Vagina (tissue), 2 donors: ENCODE results near the gene RNF43. TPM values are rescaled to one million over a fixed set of nuclear protein-coding genes. Genes with fewer than 3 reads are reported as not detected.

ENCODE experiments used
- DNase-seq, 2 donors: peaks; one replicate each; pipeline ENCODE4 v3.0.0-alpha.2; 2017; ENCODE audit errors: extremely low spot score in 2 of 2
- H3K27ac ChIP-seq: fragments of 200-600 bp; sonication (generic); one replicate; pipeline ENCODE4 v1.5.1; 2019
- H3K27me3 ChIP-seq: fragments of 200-600 bp; sonication (generic); one replicate; pipeline ENCODE4 v1.5.1; 2019
- H3K36me3 ChIP-seq, 2 donors: fragments of 200-600 bp; sonication (generic); one replicate each; pipeline ENCODE4 v1.5.1; 2017 to 2019
- H3K4me1 ChIP-seq: fragments of 200-600 bp; sonication (generic); one replicate; pipeline ENCODE4 v1.5.1; 2019
- H3K4me3 ChIP-seq, 2 donors: fragments of 200-600 bp; sonication (generic); 1 replicate in 1 of 2; 2 replicates in 1 of 2; pipeline ENCODE4 v1.5.1; 2016 to 2019
- H3K9me3 ChIP-seq: fragments of 200-600 bp; sonication (generic); one replicate; pipeline ENCODE4 v1.5.1; 2019
- POLR2A ChIP-seq, 2 donors: fragments of 450-650 bp; IDR thresholded peaks; one replicate each; pipeline ENCODE4 v1.6.1; 2017; ENCODE audit warnings: antibody characterized with exemption in 2 of 2, mild to moderate bottlenecking in 2 of 2, moderate library complexity in 2 of 2
- POLR2AphosphoS5 ChIP-seq, 2 donors: sonication (generic); formaldehyde crosslinking; IDR thresholded peaks; one replicate each; pipeline ENCODE4 v1.9.0; 2017; ENCODE audit warnings: antibody characterized with exemption in 2 of 2, mild to moderate bottlenecking in 2 of 2, low read depth in 1 of 2; ENCODE audit not compliant: insufficient read depth in 1 of 2
- intact Hi-C: fragments of 100-400 bp; cut with DNase I; formaldehyde crosslinking; loops from one replicate; pipeline ENCODE4 v1.15.1; 2023
- total RNA-seq: library from RNA; depleted of rRNA; stranded (reverse); fragments of >200 nt; gene quantifications from one replicate; pipeline ENCODE4 v1.2.3, GENCODE V29; 2016
- TF ChIP-seq, protein P1 (sequence below), 3 experiments: fragments of 450-650 bp in 2 of 3; fragments of 200-600 bp in 1 of 3; sonication (generic) in 1 of 3; IDR thresholded peaks; one replicate each; pipeline ENCODE4 v1.5.1; 2017 to 2019; ENCODE audit warnings: antibody characterized with exemption in 3 of 3, mild to moderate bottlenecking in 2 of 3, moderate library complexity in 2 of 3

RNF43 gene
- total RNA-seq, 1 donor from 2014 or later: 27.7 TPM

DNA sequence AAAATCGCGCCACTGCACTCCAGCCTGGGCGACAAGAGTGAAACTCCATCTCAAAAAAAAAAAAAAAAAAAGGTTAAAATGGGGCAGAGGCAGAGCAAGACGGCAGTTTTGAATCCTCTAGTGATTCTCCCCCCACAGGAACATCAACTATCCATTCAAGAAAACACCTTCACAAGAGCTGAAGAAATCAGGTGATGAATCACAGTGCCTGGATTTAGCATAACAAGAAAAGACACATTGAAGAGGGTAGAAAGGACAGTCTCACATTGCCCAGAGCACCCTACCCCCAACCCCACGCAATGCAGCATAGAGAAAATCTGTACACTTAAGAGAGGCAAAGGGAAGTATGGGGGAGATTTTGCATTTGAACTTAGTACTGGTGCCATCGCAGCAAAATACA is 28.8 kb upstream of the RNF43 start:
- no peaks in the 10 kb centered on the region for H3K9me3 ChIP-seq
- intact Hi-C loops: no loop called here
- TF ChIP-seq POLR2A (IDR thresholded peaks at IDR 0.05) (no peak), POLR2AphosphoS5 (IDR thresholded peaks at IDR 0.05; ENCODE audit: insufficient read depth in 1 of 2, low read depth in 1 of 2) (no peak)
- TF ChIP-seq, protein P1, sequence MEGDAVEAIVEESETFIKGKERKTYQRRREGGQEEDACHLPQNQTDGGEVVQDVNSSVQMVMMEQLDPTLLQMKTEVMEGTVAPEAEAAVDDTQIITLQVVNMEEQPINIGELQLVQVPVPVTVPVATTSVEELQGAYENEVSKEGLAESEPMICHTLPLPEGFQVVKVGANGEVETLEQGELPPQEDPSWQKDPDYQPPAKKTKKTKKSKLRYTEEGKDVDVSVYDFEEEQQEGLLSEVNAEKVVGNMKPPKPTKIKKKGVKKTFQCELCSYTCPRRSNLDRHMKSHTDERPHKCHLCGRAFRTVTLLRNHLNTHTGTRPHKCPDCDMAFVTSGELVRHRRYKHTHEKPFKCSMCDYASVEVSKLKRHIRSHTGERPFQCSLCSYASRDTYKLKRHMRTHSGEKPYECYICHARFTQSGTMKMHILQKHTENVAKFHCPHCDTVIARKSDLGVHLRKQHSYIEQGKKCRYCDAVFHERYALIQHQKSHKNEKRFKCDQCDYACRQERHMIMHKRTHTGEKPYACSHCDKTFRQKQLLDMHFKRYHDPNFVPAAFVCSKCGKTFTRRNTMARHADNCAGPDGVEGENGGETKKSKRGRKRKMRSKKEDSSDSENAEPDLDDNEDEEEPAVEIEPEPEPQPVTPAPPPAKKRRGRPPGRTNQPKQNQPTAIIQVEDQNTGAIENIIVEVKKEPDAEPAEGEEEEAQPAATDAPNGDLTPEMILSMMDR (IDR thresholded peaks at IDR 0.05): no peak
- no peak overlapping the region for H3K27ac ChIP-seq
- DNase-seq: no peak
- H3K4me3 ChIP-seq: no peak overlapping the region
- H3K27me3 ChIP-seq: no peaks in the 10 kb centered on the region
- no peaks in the 10 kb centered on the region for H3K4me1 ChIP-seq
- no peaks in the 10 kb centered on the region for H3K36me3 ChIP-seq

DNA sequence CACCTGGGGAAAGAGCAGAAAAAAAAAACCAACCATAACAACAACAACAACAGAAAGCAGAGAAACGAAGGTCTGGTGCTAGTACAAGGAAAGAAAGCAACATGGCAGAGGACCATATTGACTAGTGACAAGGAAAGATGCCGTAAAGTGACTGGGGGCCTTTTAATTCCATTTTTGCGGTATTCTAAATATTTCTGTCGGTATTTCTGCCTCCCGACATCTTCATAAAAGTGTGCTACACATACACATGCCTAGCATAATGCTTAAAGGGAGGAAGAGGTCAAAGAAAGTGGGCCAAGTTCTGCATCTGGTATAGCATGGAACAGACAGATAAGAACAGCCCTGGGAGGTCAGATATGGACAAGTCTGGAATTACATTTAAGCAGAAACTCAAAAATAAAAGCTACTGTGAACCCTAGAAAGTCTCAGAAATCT is 19.5 kb upstream of the RNF43 start:
- H3K27me3 ChIP-seq: no peaks in the 10 kb centered on the region
- no peak for TF ChIP-seq POLR2AphosphoS5 (IDR thresholded peaks at IDR 0.05; ENCODE audit: insufficient read depth in 1 of 2, low read depth in 1 of 2)
- TF ChIP-seq POLR2A (IDR thresholded peaks at IDR 0.05): no peak
- TF ChIP-seq, protein P1 (IDR thresholded peaks at IDR 0.05): no peak

DNA sequence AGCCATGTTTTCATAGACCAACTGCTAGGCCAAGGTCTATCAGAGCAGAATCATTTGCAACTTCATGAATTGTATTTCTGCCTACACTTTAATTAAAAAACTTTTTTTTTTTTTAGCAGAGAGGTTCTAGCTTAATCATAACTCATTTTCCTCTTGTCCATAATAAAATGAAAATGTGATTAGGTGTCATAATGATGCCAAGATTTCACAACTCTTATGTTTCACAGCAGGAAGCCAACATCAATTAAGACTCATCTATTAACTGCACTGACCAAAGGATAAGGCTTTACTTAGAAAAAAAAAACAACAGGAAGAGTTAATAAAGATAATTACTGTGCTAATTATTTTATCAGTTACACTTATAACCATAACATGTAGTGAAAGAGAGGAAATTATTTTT is 18.9 kb upstream of the RNF43 start:
- Histone ChIP-seq H3K4me1 (no peaks in the 10 kb centered on the region), H3K27me3 (no peaks in the 10 kb centered on the region), H3K9me3 (no peaks in the 10 kb centered on the region), H3K36me3 (no peaks in the 10 kb centered on the region), H3K4me3 (no peak overlapping the region), H3K27ac (no peak overlapping the region)
- DNase-seq: no peak
- TF ChIP-seq, protein P1 (IDR thresholded peaks at IDR 0.05): no peak
- TF ChIP-seq POLR2AphosphoS5 (IDR thresholded peaks at IDR 0.05; ENCODE audit: insufficient read depth in 1 of 2, low read depth in 1 of 2) (no peak), POLR2A (IDR thresholded peaks at IDR 0.05) (no peak)
- intact Hi-C loops: no loop called here

More for the DNA sequence above, 19.5 kb upstream of the RNF43 start:
- no peaks in the 10 kb centered on the region for H3K36me3 ChIP-seq
- no peaks in the 10 kb centered on the region for H3K4me1 ChIP-seq
- intact Hi-C loops: no loop called here
- no peak for DNase-seq
- no peaks in the 10 kb centered on the region for H3K9me3 ChIP-seq
- H3K4me3 ChIP-seq: no peak overlapping the region
- H3K27ac ChIP-seq: no peak overlapping the region

DNA sequence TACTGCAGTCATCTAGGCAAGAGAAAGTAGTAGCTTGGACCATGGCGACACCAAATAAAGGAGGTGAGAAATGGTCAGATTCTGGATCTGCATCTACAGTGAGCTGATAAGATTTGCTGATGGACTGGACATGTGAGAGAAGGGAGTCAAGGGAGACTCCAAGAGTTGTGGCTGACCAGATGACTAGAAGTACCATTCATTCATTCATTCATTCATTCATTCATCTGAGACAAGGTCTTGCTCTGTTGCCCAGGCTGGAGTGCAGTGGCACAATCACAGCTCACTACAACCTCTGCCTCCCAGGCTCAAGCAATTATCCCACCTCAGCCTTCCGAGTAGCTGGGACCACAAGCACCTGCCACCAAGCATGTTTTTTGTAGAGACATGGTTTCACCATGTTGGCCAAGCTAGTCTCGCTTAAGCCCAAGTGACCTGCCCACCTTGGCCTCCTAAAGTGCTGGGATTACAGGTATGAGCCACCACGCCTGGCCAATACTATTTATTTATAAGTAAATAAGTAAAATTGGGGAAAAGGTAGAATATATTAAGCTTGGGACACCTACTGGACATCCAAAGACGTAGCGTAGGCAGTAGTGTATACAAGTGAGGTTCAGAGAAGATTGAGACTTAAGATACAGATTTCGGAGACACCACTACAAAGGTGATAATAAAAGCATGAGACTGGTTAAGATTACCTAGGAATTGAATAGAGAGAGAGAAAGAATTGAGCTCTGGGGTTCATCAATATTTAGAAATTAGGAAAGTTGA is 15.7 kb upstream of the RNF43 start:
- H3K4me3 ChIP-seq: no peak overlapping the region
- intact Hi-C loops: no loop called here
- no peaks in the 10 kb centered on the region for H3K9me3 ChIP-seq
- no peaks in the 10 kb centered on the region for H3K27me3 ChIP-seq
- DNase-seq: no peak
- no peaks in the 10 kb centered on the region for H3K4me1 ChIP-seq
- TF ChIP-seq POLR2A (IDR thresholded peaks at IDR 0.05): no peak
- TF ChIP-seq POLR2AphosphoS5 (IDR thresholded peaks at IDR 0.05; ENCODE audit: insufficient read depth in 1 of 2, low read depth in 1 of 2): no peak
- TF ChIP-seq, protein P1 (IDR thresholded peaks at IDR 0.05): no peak
- H3K27ac ChIP-seq: no peak overlapping the region
- H3K36me3 ChIP-seq: no peaks in the 10 kb centered on the region

DNA sequence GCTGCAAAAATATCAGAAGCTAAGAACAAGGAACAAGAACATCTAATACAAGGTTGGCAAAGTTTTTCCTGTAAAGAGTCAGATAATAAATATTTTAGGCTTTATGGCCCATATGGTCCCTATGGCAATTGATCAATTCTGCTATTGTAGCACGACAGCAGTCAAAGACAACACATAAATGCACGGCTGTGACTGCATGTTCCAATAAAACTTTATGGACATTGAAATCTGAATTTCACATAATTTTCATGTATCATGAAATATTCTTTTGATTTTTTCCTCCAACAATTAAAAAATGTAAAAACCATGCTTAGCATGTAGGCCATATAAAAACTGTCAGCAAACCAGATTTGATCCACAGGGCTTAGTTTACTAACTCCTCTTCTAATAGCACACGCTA is 10.5 kb upstream of the RNF43 start:
- Histone ChIP-seq H3K27me3 (no peaks in the 10 kb centered on the region), H3K27ac (no peak overlapping the region), H3K4me1 (no peaks in the 10 kb centered on the region), H3K36me3 (no peaks in the 10 kb centered on the region), H3K4me3 (no peak overlapping the region), H3K9me3 (no peaks in the 10 kb centered on the region)
- intact Hi-C loops: no loop called here
- no peak for DNase-seq
- TF ChIP-seq POLR2AphosphoS5 (IDR thresholded peaks at IDR 0.05; ENCODE audit: insufficient read depth in 1 of 2, low read depth in 1 of 2) (no peak), POLR2A (IDR thresholded peaks at IDR 0.05) (no peak)
- TF ChIP-seq, protein P1 (IDR thresholded peaks at IDR 0.05): no peak
